Hepatocyte (in vitro differentiated cells): Measurements from ENCODE around the gene UPF3B.

ENCODE experiments used
- EZH2 ChIP-seq: fragments of 200-600 bp; sonication (generic); IDR thresholded peaks from 2 replicates; pipeline ENCODE4 v1.6.1; 2016; ENCODE audit warnings: antibody characterized with exemption, mild to moderate bottlenecking, borderline replicate concordance
- EZH2phosphoT487 ChIP-seq: fragments of 200-600 bp; sonication (generic); IDR thresholded peaks from one replicate; pipeline ENCODE4 v1.6.1; 2018; ENCODE audit warnings: antibody characterized with exemption, mild to moderate bottlenecking, low read depth, moderate library complexity; ENCODE audit not compliant: unreplicated experiment, severe bottlenecking
- TF ChIP-seq, protein P1 (sequence below): fragments of 200-600 bp; sonication (generic); IDR thresholded peaks from 2 replicates; pipeline ENCODE4 v1.5.1; 2016; ENCODE audit warnings: antibody characterized with exemption, mild to moderate bottlenecking; ENCODE audit not compliant: poor library complexity

DNA sequence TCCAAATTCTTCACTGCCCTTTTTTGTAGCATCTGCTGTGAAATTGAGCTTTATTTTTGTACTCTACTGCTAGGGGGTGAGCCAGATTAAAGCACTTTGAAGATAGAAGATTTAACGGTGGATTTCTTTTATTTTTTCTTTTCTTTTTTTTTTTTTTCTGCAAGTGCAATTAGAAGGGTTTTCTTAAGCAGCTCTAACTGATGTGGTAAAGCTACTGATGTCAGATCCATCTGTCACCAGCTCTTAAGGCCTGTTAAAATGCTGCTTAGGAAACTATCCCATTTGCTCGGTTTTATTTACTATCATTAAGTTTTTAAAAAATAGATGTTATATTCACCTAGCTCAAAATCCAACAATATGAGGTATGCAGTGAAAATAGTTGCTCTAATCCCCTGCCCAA is 26.0 kb upstream of the UPF3B start:
- TF ChIP-seq, protein P1, sequence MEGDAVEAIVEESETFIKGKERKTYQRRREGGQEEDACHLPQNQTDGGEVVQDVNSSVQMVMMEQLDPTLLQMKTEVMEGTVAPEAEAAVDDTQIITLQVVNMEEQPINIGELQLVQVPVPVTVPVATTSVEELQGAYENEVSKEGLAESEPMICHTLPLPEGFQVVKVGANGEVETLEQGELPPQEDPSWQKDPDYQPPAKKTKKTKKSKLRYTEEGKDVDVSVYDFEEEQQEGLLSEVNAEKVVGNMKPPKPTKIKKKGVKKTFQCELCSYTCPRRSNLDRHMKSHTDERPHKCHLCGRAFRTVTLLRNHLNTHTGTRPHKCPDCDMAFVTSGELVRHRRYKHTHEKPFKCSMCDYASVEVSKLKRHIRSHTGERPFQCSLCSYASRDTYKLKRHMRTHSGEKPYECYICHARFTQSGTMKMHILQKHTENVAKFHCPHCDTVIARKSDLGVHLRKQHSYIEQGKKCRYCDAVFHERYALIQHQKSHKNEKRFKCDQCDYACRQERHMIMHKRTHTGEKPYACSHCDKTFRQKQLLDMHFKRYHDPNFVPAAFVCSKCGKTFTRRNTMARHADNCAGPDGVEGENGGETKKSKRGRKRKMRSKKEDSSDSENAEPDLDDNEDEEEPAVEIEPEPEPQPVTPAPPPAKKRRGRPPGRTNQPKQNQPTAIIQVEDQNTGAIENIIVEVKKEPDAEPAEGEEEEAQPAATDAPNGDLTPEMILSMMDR = no peak
- no peak for TF ChIP-seq EZH2
- TF ChIP-seq EZH2phosphoT487 = no peak
